Germinal center (tissue), 1 donor: ENCODE results near the gene CDKN1C.

Experiments used
- DNase-seq: peaks from one replicate; pipeline ENCODE4 v3.0.0; 2012; ENCODE audit warnings: mixed read lengths, low spot score

Gene CDKN1C

GRCh38 chr11:2869561-2870427, 15.8 kb downstream of the CDKN1C start:
- DNase-seq, result no peak

- DNase-seq, result no peak
Observed at GRCh38 chr11:2869134-2869526, 16.4 kb downstream of the CDKN1C start.

- no peak for DNase-seq
Observed at GRCh38 chr11:2868506-2869133, 17.0 kb downstream of the CDKN1C start.

GRCh38 chr11:2867722-2868505, 17.7 kb downstream of the CDKN1C start:
- DNase-seq, result no peak

GRCh38 chr11:2867142-2867541, 18.4 kb downstream of the CDKN1C start:
- no peak for DNase-seq

- DNase-seq, result no peak
Observed at GRCh38 chr11:2865922-2866577, 19.5 kb downstream of the CDKN1C start.

GRCh38 chr11:2864901-2865300, 20.7 kb downstream of the CDKN1C start:
- DNase-seq, result no peak

- no peak for DNase-seq
Observed at GRCh38 chr11:2863276-2863618, 22.3 kb downstream of the CDKN1C start.

GRCh38 chr11:2862395-2863275, 22.9 kb downstream of the CDKN1C start:
- DNase-seq, result no peak

GRCh38 chr11:2860636-2861035, 24.9 kb downstream of the CDKN1C start:
- DNase-seq, result no peak

- no peak for DNase-seq
Observed at GRCh38 chr11:2859699-2860037, 25.9 kb downstream of the CDKN1C start.

- DNase-seq, result no peak
Observed at GRCh38 chr11:2858995-2859698, 26.4 kb downstream of the CDKN1C start.

- no peak for DNase-seq
Observed at GRCh38 chr11:2857918-2858317, 27.7 kb downstream of the CDKN1C start.

- DNase-seq, result no peak
Observed at GRCh38 chr11:2857276-2857675, 28.3 kb downstream of the CDKN1C start.

- DNase-seq, result no peak
Observed at GRCh38 chr11:2855162-2855561, 30.4 kb downstream of the CDKN1C start.

- no peak for DNase-seq
Observed at GRCh38 chr11:2853997-2854560, 31.5 kb downstream of the CDKN1C start.

GRCh38 chr11:2853401-2853800, 32.2 kb downstream of the CDKN1C start:
- DNase-seq, result no peak

- no peak for DNase-seq
Observed at GRCh38 chr11:2849994-2850770, 35.4 kb downstream of the CDKN1C start.

GRCh38 chr11:2848497-2848896, 37.1 kb downstream of the CDKN1C start:
- no peak for DNase-seq

GRCh38 chr11:2847561-2847960, 38.0 kb downstream of the CDKN1C start:
- DNase-seq, result no peak
